GM12873 (cell line): ENCODE data around the gene NUDT1.

Experiments used
- CTCF ChIP-seq: IDR thresholded peaks from 2 replicates; pipeline ENCODE4 v1.5.1; 2012; ENCODE audit warnings: low read depth, mild to moderate bottlenecking, moderate library complexity, low read length, control low read depth; ENCODE audit not compliant: insufficient read depth; ENCODE audit errors: missing control alignments

NUDT1 gene

GRCh38 chr7:2257651-2258050 is 15.6 kb downstream of the NUDT1 start:
- no peak for TF ChIP-seq CTCF

GRCh38 chr7:2258661-2259365 is 16.8 kb downstream of the NUDT1 start:
- no peak for TF ChIP-seq CTCF

GRCh38 chr7:2259480-2259879 is 17.5 kb downstream of the NUDT1 start:
- no peak for TF ChIP-seq CTCF

- no peak for TF ChIP-seq CTCF
Observed at GRCh38 chr7:2260820-2261219, 18.8 kb downstream of the NUDT1 start.

- TF ChIP-seq CTCF, result no peak
Observed at GRCh38 chr7:2261611-2262010, 19.6 kb downstream of the NUDT1 start.

- TF ChIP-seq CTCF, result no peak
Observed at GRCh38 chr7:2263176-2263575, 21.1 kb downstream of the NUDT1 start.

- TF ChIP-seq CTCF, result no peak
Observed at GRCh38 chr7:2264158-2264557, 22.1 kb downstream of the NUDT1 start.
